Hepatic stellate cell (primary cell): ENCODE measurements around the gene COL1A1.

Experiments
- DNase-seq: peaks from one replicate; pipeline ENCODE4 v3.0.0; 2011; ENCODE audit warnings: low spot score

Gene COL1A1

DNA sequence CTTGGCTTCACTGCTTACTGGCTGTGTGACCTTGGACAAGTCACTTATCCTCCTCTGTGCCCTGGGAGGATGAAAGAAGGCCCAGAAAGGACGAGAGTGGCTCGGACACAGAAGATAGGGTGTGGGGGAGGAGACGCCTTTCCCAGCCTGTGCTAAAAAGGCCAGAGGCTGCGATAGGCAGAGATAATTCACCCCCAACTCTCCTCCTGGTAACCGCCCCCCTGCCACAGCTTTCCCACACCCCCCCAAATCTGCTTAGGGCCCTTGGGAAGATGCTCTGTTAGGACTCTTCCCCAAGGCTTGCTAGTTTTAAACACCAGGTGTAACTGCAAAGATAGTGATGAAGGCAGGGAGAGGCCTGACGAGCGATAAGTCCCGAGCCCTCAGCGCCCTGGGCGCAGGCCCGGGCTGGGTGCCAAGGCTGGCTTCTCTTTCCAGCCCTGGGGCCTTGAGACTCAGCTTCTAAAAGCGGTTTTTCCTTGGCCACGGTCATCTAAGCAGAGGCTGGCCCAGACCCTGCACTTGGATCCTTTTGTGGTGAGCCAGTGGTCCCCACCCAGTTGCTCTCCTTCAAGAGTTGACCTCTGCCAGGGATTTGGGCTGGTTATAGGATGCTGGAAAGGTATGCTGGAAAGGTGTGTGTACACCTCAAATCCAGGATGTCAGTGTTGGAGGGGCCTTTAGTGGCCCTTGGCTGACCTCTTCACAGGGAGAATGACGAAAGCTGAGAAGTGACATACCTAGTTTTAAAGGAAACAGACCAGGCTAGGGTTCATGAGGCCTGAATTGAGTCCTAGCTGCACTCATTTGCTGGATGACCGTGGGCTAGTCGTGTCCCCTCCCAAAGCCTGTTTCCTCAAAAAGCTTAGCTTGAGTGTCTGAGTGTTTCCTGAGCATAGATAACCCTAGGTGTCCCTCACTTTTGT is 47.5 kb downstream of the COL1A1 start:
- no peak for DNase-seq

DNA sequence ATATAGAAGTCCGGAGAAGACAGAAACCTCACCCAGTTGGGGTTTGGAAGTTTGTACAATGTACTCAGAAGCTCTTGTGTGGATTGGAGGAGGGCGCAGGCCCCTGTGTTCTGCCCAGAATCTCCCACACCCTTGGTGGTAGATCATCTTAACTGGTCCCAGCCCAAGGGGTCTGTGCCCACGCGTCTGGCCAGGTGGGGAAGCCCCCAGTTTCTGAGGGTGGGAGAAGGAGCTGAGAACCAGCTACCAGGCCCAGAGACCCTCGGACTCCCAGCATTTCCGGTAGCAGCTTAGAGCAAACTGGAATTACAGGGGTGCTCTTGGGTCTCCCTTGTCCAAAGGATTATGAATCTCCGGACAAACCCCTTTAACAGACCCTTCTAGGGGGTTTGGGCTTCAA is 48.7 kb downstream of the COL1A1 start:
- DNase-seq = no peak

GRCh38 chr17:50151937-50152547 is 49.4 kb downstream of the COL1A1 start:
- DNase-seq = peak; percentile 94

DNA sequence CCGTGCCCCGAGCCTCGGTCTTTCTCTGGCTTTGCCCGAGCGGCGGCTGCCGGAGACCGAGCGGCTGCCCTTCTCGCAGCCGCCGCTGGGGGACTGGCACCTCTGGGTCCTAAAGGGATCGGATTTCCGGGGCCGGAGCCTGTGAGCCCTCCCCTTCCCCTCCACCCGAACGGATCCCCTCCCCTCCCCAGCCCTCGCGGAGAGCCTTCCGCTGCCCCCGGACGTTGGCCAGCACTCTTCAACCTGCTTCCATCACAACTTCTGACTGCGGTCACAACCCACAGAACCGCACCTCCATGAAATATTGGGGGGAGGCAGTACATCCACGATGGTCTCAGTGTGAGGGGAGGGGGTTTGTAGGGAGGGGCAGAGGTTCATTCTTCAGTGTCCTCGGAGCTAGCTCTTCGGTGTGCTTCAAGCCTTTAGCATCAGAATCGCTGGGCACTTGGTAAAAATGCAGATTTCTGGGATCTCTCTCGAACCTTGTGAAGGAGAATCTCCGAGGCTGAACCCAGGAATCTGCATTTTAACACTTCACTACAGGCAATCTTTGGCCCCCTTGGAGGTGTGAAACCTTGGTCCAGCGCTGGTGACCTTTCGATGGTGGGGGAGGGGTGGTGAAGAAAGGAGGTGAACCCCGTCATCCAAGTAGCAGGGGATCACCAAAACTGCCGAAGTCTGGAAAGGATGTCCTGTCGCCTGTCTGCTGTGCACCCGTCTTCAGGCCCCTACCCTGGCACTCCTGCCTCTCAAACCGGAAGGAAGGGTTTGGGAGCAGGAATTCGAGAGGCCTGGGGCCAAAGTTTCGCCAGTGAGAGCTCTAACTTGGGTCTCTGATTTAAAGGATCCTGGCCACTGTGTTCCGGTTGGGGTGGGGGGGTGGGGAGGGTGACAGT is 50.1 kb downstream of the COL1A1 start:
- peak; percentile 95 for DNase-seq

DNA sequence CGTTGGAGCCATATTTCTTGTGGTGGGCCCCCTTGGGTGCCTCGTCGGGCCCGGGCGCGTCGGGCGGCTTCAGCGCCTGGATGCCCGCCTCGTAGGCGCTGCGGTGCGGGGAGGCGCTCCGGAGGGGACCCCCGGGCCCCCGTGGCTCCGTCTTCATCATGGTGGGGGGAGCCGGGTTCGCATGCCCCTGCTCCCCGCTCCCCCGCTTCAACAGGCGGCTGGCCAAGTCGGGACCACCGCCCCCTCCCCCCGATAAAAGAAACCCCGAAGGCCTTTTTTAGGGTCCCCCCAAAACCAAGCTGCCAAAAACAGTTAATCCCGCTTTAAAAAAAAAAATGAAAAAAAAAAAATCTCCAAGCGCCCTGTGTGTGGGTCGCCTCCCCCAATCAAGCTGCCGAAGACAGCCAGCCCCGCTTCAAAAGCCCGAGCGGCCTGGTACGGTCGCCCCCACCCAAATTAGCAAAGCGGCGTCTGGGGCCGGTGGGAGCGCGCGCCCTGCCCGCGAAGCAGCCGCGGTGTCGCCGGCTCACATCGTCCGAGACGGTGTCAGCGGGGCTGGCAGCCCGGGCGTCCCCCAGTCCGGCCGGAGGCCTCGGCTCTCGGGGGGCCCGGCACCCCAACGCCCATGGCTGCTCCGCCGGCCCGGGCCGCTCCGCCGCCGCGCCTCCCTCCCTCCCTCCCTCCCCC is 50.9 kb downstream of the COL1A1 start, which contains the start of gene PPP1R9B:
Gene PPP1R9B (minus strand): TSS at position 324 of the 687 bp plus-strand sequence. CDS start 164 bp downstream, at position 160.
- DNase-seq = no peak

DNA sequence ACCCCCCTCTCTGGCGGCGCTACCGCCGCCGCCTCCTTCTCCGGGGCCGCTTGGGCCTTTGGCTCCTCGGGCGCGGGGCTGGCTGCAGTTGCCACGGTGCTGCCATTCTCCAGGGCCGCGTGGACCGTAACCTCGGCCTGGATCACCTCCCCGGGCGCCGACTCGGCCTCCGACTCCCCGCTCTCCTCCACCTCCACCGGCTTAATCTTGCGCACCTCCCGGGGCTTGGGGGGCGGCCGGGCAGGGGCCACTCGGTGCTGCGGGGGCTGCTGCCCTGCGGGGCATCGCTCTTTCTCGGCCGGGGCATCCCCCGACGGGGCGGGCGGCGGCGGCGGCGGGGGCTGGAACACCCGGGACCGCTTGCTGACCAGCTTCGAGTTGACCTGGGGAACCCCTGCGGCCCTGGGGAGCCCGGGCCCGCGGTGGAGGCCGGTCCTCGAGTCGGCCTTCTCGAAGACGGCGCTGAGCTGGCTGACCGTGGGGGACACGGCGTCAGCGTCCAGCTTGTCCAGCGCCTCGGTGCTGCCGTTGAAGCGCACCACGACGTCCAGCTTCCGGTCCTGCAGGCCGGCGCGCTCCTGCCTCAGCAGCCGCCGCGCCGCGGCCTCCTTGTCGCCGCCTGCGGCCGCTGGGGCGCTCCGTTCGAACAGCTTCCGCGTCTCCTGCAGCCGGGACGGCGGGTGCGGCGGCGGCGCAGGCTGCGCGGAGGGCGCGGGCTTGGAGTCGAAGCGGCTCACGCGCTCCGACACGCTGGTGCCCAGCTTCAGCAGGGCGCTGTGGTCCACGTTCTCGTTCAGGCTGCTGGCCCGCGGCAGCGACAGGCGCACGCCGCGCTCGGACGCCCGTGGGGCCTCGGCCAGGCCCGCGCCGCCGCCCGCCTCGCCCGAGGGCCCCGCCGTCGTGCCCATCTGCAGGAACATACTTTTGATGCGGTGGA is 51.7 kb downstream of the COL1A1 start:
- no peak for DNase-seq

GRCh38 chr17:50149091-50149416 is 52.4 kb downstream of the COL1A1 start:
- no peak for DNase-seq

DNA sequence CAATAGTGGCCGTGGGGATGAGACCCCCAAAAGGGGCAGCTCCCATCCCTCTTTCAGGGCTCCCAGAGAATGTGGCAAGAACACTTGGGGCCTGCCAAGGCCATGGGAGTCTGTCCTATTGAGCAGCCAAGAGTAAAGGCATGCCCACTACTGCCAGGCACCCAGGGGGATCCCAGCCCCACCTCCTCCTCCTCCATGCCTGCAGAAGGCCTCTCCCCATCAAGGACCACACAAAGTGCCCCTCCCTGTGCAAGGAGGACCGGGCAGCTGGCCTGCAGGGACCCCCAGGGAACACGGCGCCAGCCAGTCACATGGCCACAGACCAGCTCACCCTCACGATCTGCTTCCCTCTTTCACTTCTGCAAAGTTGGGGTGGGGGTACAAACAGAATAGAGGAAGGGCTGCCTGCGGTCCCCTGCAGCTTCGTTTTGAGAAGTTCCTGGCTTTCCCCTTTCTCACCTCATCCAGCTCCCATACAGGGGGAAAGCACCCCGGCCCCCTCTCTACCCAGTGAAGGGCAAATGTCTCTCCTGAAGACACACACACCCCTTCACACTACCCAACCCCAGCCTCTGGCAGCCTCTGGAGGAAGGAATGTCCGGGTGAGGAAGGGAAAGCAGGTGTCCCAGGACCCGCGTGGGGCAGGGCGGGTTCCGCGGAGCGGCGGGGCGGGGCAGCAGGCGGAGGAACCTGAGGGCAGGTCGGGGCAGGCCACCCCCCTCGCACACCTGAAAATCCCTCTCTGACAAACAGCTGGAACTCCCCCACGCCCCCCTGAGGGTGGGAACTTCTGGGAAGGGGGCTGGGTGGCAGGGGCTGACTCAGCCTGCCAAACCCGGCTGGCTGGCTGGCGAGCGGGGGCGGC is 53.0 kb downstream of the COL1A1 start:
- peak; percentile 86 for DNase-seq

DNA sequence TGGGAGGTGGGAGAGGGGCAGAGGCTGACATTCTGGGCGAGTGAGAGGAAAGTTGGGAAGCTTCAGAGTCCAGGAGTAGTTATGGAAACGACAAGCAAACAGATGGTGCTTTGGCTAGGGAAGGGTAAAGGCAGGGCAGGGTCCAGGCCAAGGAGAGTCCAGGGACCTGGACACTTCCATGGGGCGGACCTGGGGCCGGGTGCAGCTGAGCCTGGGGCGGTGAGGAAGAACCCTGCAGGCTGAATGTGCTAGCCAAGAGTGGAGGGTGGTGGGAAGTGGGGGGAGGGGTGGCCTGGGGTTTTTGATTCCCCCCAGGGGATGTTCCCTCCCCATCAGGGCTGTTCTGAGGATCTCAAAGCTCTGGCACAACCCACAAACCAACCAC is 53.6 kb downstream of the COL1A1 start:
- DNase-seq = peak; percentile 82

DNA sequence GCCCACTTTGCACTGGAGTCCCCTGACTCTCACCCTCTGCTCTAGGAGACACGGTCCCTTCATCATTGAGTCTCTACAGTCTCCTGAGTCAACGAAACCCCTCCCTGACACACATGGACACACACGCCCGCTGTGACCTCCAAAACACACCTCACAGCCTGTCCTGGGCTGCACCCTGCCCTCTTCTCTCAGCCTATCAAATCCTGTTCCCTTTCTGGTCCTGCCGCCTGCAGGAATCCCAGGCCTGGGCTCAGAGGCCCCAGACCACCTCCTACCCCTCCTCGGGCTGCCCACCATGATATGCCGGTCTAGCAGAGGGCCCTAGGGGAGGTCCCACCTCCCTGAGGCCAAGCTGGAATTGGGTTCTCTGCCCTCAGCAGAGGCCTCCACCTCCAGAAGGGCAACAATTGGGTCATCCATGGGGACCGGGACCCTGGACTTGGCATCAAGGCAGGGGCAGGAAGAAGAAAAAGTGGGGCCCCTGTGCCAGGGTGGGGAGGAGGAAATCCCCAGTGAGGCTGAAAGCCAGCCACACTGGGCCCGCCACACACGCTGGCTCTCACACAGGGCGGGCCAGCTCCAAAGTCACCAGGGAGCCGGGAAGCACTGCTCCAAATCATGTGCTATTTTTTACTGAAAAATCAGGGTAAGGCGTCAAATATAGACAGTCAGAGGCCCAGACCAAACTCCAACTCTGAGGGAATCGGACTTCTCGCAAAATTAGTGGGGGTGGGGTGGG is 54.3 kb downstream of the COL1A1 start:
- DNase-seq = no peak

DNA sequence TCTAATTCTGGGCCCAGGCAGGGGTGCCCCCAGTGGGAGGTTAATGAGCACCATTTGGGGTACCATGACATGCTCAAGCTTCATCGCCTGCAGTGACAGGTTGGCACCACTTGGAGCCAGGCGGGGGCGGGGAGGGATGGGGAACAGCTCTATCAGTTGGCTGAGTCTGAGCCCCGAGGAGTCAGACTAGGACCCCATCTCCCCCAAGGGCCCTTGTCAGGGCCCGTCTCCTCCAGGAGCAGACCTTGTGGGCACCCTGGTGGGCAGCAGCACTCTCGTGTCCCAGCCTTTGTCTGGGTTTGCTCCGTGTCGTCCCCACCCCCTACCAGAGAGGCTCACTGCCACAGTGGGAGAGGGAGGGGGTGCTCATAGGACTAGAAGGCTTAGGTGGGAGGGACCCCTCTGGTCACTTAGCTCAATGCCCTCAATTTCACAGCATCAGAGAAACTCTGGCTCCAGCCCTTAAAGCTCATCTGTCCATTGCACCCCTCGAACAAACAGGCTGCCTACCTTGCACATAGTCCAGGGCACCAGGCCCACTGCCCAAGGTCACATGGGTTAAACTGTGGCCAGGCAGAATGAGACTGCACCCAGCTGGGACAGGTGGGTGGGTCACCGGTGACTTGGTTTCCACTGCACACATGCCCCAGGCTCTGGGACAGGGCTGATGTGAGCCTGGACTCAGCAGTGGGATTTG is 55.1 kb downstream of the COL1A1 start:
- no peak for DNase-seq

GRCh38 chr17:50145532-50146229 is 55.8 kb downstream of the COL1A1 start:
- no peak for DNase-seq

GRCh38 chr17:50144845-50145531 is 56.4 kb downstream of the COL1A1 start:
- no peak for DNase-seq

DNA sequence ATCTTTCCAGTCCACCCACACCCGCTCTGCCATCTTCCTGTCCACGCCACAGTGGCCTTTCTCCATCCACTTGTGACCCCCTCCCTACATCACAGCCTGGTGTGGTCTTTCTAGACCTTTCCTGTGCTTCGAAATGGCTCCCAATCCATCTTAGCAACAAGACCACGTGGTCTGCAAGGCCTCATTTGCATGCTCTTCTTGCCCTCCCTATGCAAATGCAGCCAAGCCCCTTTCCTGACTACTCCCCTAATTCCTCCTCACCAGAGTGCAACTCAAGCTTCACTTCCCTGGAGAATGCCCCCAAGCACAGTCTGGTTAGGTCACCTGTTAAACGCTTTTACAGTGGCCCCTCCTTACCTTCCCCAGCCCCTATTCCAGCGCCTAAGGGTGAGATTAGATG is 57.1 kb downstream of the COL1A1 start:
- DNase-seq = no peak

DNA sequence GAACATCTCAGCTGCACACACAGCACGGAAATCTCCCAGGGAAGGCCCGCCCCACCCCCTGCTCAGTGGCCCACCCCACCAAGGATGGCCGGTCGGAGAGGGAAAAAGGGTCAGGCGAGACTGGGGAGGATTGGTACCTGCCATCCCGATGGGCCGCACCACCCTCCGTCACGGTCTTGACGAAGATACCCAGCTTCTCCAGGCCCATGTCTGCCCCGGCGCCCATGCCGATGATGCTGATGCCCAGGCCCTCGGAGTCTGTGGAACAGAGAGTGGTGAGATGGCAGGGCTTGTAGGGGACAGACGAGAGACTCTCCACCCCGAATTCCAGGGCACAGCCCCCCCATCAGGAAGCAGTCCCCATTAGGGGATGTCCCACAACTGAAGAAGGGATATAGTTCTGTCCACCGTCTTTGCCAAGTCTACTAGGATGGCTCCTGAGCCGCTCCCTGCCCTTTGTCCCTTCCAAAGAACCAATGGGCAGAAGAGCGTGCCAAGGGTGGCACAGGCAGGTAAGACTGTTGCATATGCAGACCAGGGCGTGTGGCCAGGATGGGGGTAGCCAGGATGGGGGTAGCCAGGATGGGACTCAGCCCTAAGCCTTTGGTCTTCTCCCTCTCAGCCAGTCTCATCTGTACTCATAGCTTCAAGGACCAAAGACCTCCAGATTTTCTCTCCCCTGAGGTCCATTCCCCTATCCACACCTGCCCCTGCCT is 57.8 kb downstream of the COL1A1 start:
- no peak for DNase-seq

DNA sequence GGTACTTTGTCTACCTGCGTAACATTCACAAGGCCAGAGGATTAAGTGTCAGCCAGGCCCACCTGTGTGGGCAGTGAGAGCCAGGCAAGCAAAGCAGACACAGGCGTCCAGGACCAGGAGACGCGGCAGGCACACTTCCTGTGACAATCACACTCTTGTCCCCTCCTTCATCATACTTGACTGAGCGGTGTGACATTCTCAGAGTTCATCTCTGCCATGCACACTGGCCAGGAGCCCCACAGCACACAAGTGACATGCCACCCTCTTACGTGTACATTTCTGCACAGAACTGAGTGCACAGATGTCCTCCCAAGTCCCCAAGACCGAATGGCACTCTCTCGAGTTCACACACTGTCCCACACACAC is 59.7 kb downstream of the COL1A1 start:
- no peak for DNase-seq
